GM12873 (cell line): ENCODE data around the gene AGAP1.

ENCODE experiments used
- TF ChIP-seq, protein P1 (sequence below): IDR thresholded peaks from 2 replicates; pipeline ENCODE4 v1.5.1; 2012; ENCODE audit warnings: low read depth, mild to moderate bottlenecking, moderate library complexity, low read length, control low read depth; ENCODE audit not compliant: insufficient read depth; ENCODE audit errors: missing control alignments

The AGAP1 gene

GRCh38 chr2:235709969-235710879, 216.4 kb downstream of the AGAP1 start:
- TF ChIP-seq, protein P1, sequence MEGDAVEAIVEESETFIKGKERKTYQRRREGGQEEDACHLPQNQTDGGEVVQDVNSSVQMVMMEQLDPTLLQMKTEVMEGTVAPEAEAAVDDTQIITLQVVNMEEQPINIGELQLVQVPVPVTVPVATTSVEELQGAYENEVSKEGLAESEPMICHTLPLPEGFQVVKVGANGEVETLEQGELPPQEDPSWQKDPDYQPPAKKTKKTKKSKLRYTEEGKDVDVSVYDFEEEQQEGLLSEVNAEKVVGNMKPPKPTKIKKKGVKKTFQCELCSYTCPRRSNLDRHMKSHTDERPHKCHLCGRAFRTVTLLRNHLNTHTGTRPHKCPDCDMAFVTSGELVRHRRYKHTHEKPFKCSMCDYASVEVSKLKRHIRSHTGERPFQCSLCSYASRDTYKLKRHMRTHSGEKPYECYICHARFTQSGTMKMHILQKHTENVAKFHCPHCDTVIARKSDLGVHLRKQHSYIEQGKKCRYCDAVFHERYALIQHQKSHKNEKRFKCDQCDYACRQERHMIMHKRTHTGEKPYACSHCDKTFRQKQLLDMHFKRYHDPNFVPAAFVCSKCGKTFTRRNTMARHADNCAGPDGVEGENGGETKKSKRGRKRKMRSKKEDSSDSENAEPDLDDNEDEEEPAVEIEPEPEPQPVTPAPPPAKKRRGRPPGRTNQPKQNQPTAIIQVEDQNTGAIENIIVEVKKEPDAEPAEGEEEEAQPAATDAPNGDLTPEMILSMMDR = no peak

DNA sequence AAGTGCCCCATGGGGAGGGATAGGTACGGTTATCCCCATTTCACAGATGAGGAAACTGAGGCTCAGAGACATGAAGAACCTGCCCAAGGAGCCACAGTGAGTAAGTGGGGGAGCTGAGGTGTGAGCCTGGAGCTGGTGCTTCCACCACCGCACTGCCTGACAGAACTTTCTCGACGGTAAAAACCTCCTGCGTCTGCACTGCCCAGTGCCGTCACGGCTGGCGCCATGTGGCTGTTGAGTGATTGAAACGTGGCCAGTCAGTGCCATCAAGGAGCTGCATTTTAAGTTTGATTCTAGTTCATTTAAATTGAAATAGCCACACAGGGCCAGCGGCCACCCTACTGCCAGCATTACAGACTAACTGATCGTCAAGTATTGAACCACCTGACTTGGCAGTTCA, 217.1 kb downstream of the AGAP1 start:
- TF ChIP-seq, protein P1 = no peak

GRCh38 chr2:235711527-235711926, 217.7 kb downstream of the AGAP1 start:
- TF ChIP-seq, protein P1 = no peak

DNA sequence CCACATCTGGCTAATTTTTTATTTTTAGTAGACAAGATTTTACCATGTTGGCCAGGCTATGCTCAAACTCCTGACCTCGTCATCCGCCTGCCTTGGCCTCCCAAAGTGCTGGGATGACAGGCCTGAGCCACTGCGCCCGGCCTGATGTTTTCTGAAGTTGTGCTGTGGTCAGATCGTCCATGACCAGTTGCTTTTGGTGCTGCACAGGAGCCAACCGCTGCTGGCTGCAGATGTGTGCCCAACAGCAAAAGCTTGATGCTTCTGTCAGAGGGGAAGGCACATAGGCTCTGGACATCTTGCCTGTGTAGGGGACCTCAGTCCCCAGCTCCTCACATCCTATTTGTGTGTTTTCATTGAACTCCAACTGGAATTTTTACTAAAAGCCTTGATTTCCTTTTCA, 218.3 kb downstream of the AGAP1 start:
- TF ChIP-seq, protein P1 = no peak

DNA sequence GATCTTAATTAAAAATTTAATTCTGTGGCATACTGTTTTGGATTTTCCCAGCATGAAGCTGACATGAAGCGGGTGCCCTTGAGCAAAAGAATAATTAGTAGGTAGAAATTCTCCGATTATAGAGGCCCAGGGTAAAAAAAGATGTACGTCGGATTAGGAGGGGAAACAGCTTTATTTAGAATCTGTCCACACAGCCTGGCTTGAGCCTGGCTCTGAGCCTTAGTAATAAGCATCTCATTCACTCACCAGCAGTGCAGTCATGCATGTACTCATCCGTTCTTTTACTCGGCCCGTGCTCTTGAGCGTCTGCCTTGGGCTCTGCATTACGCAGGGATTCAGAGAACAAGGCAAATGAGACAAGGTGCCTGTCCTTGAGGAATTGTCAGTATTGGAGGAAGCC, 219.3 kb downstream of the AGAP1 start:
- TF ChIP-seq, protein P1 = no peak

DNA sequence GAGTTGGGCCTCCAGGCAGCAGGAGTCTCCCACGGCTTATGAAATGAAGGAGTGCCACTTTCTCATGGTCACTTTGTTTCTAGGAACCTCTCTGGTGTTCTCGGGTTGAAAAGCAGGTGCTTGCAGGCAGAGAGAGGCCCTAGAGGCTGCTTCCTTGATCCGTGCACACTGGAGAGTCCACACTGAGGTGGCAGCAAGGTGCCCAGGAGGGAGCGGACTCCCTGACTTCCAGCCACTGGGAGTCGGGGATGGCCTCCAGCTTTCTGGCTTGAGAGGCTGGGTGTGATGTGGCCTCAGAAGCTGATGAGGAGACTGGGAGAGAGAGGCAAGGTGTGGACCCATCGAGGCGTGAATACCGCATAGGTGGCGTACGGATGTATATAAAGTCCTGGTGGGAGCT, 221.8 kb downstream of the AGAP1 start:
- TF ChIP-seq, protein P1 = no peak

DNA sequence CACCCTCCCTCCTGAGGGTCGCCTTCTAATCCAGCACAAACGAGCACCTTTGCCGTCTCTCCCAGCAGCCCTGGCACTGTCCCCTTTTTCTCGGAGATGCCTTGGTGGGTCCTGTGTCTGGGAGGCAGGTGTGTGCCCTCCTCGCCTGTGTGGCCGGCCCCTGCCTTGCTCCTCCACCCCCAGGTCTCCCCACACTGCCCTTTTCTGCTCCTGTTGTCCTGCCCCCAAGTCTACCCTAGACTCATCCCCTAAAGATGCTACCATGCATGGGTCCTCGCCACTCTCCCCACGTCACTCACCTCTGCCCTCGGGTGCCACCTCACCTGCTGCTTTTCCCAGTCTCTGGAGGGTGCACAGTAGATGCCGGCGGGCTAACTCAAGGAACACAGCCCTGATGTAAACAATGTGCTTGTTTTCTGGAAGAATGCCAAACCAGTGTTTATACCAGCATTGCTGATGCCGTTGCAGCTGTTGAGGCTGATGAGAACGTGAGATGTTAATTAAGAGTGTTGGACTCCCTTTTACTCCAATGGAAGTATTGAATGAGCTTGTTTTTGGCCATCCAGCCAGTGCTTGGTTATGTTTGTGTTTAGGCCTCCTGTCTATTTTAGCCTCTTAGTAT, 223.1 kb downstream of the AGAP1 start:
- TF ChIP-seq, protein P1 = no peak
